Measurements from ENCODE around the gene KNDC1. TPM values are rescaled to one million over a fixed set of nuclear protein-coding genes. Genes with fewer than 3 reads are reported as not detected.

Gene KNDC1
- total and polyA plus RNA-seq, 2 experiments from 2014 or later: 1.8 to 16.0 TPM

DNA sequence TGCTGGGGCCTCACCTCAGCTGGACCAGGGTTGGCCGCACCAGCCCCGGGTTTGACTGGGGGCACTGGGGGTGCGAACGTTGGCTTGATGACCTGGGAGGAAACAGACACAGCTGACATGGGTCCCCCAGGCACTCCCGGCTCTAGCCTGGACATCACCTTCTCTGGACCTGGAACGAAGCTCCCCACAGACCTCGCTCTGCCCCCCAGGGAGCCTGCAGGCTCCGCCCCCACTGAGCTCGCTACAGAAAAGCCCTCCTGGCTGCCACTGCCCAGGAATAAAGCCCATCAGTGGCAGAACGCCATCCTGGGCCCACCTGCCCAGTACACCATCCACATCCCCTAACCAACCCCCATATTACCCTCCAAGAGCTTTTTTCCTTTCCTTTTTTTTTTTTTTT is 103.7 kb downstream of the KNDC1 start (continued):
- TF ChIP-seq, protein P1, sequence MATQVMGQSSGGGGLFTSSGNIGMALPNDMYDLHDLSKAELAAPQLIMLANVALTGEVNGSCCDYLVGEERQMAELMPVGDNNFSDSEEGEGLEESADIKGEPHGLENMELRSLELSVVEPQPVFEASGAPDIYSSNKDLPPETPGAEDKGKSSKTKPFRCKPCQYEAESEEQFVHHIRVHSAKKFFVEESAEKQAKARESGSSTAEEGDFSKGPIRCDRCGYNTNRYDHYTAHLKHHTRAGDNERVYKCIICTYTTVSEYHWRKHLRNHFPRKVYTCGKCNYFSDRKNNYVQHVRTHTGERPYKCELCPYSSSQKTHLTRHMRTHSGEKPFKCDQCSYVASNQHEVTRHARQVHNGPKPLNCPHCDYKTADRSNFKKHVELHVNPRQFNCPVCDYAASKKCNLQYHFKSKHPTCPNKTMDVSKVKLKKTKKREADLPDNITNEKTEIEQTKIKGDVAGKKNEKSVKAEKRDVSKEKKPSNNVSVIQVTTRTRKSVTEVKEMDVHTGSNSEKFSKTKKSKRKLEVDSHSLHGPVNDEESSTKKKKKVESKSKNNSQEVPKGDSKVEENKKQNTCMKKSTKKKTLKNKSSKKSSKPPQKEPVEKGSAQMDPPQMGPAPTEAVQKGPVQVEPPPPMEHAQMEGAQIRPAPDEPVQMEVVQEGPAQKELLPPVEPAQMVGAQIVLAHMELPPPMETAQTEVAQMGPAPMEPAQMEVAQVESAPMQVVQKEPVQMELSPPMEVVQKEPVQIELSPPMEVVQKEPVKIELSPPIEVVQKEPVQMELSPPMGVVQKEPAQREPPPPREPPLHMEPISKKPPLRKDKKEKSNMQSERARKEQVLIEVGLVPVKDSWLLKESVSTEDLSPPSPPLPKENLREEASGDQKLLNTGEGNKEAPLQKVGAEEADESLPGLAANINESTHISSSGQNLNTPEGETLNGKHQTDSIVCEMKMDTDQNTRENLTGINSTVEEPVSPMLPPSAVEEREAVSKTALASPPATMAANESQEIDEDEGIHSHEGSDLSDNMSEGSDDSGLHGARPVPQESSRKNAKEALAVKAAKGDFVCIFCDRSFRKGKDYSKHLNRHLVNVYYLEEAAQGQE (IDR thresholded peaks at IDR 0.05; ENCODE audit: unreplicated experiment): no peak
- TF ChIP-seq, protein P2, sequence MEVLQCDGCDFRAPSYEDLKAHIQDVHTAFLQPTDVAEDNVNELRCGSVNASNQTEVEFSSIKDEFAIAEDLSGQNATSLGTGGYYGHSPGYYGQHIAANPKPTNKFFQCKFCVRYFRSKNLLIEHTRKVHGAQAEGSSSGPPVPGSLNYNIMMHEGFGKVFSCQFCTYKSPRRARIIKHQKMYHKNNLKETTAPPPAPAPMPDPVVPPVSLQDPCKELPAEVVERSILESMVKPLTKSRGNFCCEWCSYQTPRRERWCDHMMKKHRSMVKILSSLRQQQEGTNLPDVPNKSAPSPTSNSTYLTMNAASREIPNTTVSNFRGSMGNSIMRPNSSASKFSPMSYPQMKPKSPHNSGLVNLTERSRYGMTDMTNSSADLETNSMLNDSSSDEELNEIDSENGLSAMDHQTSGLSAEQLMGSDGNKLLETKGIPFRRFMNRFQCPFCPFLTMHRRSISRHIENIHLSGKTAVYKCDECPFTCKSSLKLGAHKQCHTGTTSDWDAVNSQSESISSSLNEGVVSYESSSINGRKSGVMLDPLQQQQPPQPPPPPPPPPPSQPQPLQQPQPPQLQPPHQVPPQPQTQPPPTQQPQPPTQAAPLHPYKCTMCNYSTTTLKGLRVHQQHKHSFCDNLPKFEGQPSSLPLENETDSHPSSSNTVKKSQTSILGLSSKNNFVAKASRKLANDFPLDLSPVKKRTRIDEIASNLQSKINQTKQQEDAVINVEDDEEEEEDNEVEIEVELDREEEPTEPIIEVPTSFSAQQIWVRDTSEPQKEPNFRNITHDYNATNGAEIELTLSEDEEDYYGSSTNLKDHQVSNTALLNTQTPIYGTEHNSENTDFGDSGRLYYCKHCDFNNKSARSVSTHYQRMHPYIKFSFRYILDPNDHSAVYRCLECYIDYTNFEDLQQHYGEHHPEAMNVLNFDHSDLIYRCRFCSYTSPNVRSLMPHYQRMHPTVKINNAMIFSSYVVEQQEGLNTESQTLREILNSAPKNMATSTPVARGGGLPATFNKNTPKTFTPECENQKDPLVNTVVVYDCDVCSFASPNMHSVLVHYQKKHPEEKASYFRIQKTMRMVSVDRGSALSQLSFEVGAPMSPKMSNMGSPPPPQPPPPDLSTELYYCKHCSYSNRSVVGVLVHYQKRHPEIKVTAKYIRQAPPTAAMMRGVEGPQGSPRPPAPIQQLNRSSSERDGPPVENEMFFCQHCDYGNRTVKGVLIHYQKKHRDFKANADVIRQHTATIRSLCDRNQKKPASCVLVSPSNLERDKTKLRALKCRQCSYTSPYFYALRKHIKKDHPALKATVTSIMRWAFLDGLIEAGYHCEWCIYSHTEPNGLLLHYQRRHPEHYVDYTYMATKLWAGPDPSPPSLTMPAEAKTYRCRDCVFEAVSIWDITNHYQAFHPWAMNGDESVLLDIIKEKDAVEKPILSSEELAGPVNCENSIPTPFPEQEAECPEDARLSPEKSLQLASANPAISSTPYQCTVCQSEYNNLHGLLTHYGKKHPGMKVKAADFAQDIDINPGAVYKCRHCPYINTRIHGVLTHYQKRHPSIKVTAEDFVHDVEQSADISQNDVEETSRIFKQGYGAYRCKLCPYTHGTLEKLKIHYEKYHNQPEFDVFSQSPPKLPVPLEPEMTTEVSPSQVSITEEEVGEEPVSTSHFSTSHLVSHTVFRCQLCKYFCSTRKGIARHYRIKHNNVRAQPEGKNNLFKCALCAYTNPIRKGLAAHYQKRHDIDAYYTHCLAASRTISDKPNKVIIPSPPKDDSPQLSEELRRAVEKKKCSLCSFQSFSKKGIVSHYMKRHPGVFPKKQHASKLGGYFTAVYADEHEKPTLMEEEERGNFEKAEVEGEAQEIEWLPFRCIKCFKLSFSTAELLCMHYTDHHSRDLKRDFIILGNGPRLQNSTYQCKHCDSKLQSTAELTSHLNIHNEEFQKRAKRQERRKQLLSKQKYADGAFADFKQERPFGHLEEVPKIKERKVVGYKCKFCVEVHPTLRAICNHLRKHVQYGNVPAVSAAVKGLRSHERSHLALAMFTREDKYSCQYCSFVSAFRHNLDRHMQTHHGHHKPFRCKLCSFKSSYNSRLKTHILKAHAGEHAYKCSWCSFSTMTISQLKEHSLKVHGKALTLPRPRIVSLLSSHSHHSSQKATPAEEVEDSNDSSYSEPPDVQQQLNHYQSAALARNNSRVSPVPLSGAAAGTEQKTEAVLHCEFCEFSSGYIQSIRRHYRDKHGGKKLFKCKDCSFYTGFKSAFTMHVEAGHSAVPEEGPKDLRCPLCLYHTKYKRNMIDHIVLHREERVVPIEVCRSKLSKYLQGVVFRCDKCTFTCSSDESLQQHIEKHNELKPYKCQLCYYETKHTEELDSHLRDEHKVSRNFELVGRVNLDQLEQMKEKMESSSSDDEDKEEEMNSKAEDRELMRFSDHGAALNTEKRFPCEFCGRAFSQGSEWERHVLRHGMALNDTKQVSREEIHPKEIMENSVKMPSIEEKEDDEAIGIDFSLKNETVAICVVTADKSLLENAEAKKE (CRISPR knock-in tag; IDR thresholded peaks at IDR 0.05): no peak
- TF ChIP-seq NANOG (IDR thresholded peaks at IDR 0.05; ENCODE audit: borderline replicate concordance): no peak

DNA sequence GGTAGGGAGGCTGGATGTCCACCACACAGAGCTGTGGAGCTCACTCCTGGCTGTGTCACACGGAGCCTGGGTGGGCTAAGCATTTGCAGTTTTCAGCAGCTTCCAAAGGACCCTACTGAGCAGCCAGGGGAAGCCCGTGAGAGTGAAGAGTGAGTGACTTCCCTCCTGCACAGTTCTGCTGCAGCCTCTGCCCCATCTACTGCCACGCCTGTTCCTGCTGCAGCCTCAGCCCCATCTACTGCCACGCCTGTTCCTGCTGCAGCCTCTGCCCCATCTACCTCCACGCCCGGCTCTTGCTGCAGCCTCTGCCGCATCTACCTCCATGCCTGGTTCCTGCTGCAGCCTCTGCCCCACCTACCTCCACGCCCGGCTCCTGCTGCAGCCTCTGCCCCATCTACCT is 104.4 kb downstream of the KNDC1 start:
- no peaks in the 10 kb centered on the region for H3K36me3 ChIP-seq (ENCODE audit: insufficient read depth)
- H3K27me3 ChIP-seq (ENCODE audit: insufficient read depth): peaks cover 8% of the 10 kb centered on the region
- H2AFZ ChIP-seq: no peak overlapping the region
- H3K4me2 ChIP-seq: no peak overlapping the region
- H3K4me1 ChIP-seq (ENCODE audit: insufficient read depth): peaks cover 8% of the 10 kb centered on the region
- H3K4me1 Mint-ChIP-seq: no peaks in the 10 kb centered on the region; the same call in 1 of the 3 replicates
- peaks cover 3% of the 10 kb centered on the region; the same call in 1 of the 3 replicates for H3K36me3 Mint-ChIP-seq (ENCODE audit: low read depth)
- H3K27ac Mint-ChIP-seq: no peak overlapping the region
- H3K9me3 Mint-ChIP-seq: no peaks in the 10 kb centered on the region
- H3K4me3 ChIP-seq: no peak overlapping the region
- no peaks in the 10 kb centered on the region for H3K79me2 ChIP-seq (replicated peaks; ENCODE audit: insufficient read depth)
- H3F3A ChIP-seq (replicated peaks; ENCODE audit: low read depth): no peaks in the 10 kb centered on the region
- no peaks in the 10 kb centered on the region for H4K20me1 ChIP-seq (replicated peaks; ENCODE audit: insufficient read depth)
- H3K27ac ChIP-seq (ENCODE audit: low read depth): no peak overlapping the region
- peaks cover 18% of the 10 kb centered on the region for H3K27me3 Mint-ChIP-seq (ENCODE audit: insufficient read depth, low read depth, poor library complexity)
- DNase-seq (ENCODE audit: low spot score) (no peak), ATAC-seq (no peak)
- no peaks in the 10 kb centered on the region for H3K9me2 ChIP-seq (ENCODE audit: insufficient read depth)
- no peak overlapping the region for H3K4me3 Mint-ChIP-seq
- TF ChIP-seq JUNB (IDR thresholded peaks at IDR 0.05; ENCODE audit: unreplicated experiment) (no peak), STAT1 (IDR thresholded peaks at IDR 0.05; ENCODE audit: unreplicated experiment) (no peak), POLR2AphosphoS5 (IDR thresholded peaks at IDR 0.05; ENCODE audit: low read depth) (no peak), CREB1 (CRISPR knock-in tag; IDR thresholded peaks at IDR 0.05; ENCODE audit: low read depth) (no peak), EZH2phosphoT487 (IDR thresholded peaks at IDR 0.05; ENCODE audit: unreplicated experiment) (no peak)
- TF ChIP-seq, protein P3, sequence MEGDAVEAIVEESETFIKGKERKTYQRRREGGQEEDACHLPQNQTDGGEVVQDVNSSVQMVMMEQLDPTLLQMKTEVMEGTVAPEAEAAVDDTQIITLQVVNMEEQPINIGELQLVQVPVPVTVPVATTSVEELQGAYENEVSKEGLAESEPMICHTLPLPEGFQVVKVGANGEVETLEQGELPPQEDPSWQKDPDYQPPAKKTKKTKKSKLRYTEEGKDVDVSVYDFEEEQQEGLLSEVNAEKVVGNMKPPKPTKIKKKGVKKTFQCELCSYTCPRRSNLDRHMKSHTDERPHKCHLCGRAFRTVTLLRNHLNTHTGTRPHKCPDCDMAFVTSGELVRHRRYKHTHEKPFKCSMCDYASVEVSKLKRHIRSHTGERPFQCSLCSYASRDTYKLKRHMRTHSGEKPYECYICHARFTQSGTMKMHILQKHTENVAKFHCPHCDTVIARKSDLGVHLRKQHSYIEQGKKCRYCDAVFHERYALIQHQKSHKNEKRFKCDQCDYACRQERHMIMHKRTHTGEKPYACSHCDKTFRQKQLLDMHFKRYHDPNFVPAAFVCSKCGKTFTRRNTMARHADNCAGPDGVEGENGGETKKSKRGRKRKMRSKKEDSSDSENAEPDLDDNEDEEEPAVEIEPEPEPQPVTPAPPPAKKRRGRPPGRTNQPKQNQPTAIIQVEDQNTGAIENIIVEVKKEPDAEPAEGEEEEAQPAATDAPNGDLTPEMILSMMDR (conservative IDR thresholded peaks at IDR 0.05; ENCODE audit: low read depth in 2 of 2): no peak

Measured in GM23338 (cell line).